ENCODE data around the gene CGB5. TPM values are rescaled to one million over a fixed set of nuclear protein-coding genes. Genes with fewer than 3 reads are reported as not detected.
"Not testable (repeated sequence)": the region's sequence is repeated elsewhere in the genome, so short reads cannot be mapped to it uniquely, and the experiment has no call there.

CGB5 gene
- total RNA-seq, 1 donor from 2014 or later = not detected

DNA sequence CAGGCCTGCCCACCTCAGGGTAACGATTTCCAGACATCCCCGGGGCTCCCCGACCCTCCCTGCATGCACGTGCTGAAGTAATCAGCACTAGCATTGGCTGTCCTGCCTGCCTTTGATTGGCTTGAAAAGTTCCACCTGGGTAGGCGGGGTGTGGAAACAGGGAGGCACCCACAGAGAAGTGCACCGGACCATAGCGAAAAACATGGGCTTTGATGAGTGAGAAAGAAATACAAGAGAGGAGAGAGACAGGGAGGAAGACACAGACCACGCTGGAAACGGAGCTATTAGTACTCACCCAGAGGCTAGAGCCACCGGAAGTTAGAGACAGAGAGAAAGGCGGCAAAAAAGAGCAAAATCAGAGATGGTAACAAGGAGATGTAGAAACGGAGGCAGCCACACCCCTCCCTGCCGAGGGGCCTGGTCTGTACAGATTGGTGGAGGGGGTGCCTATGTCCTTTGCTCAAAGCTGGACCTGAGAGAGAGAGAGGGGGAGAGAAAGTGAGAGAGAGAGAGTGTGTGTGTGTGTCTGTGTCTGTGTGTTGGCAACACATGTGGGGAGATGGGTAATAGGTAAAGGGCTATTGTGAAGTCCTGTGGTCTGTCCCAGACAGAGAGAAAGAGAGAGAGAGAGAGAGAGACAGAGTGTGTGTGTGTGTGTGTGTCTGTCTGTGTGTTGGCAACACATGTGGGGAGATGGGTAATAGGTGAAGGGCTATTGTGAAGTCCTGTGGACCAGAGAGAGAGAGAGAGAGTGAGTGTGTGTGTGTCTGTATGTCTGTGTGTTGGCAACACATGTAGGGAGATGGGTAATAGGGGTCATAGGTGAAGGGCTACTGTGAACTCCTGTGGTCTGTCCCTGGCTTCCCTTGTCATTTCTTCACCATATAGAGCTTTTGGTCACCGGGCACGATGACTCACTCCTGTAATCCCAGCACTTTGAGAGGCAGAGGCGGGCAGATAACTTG is 22.4 kb upstream of the CGB5 start:
- no peak for DNase-seq

DNA sequence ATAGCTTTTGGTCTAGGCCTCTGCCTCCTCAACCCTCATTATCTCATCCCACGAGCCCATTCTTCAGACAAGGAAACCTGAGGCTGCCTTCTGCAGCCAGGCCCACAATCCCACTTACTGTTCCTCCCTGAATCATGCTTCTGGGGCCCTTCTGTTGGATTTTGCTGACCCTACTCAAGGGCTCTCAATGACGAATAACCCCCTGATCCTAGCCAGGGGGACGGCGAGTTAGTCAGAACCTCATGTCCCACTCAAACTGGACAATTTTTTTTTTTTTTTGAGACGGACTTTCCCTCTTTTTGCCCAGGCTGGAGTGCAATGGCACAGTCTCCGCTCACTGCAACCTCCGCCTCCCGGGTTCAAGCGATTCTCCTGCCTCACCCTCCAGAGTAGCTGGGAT is 21.5 kb upstream of the CGB5 start:
- no peak for DNase-seq

- not testable (repeated sequence) for DNase-seq
Observed at GRCh38 chr19:49024233-49024632, 19.4 kb upstream of the CGB5 start, which contains the start of gene CGB3. Gene CGB3 (minus strand): TSS chr19:49024333. CDS start chr19:49023971, 362 bp downstream.

- DNase-seq = not testable (repeated sequence)
Observed at GRCh38 chr19:49025088-49025487, 18.6 kb upstream of the CGB5 start.

- DNase-seq = not testable (repeated sequence)
Observed at GRCh38 chr19:49025599-49025998, 18.0 kb upstream of the CGB5 start.

GRCh38 chr19:49028686-49029085 is 15.0 kb upstream of the CGB5 start:
- not testable (repeated sequence) for DNase-seq

DNA sequence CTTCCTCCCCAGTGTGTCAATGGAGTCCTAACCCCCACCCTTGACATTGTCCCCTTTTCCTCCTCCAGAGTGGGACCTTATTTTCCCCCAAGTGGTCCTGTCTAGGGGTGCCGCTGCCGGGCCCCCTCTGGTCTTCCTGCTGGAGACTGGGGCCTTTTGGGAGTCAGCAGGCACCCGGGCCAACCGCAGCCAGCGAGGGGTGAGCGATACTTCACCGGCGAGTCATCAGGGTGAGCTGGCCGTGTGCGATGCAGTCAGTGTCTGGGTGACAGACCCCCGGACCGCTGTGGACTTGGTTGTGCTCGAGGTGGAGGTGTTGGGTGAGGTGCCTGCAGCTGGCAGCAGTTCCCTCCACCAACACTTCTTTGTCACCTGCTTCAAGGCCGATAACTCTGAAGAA is 13.9 kb upstream of the CGB5 start:
- DNase-seq = not testable (repeated sequence)

- DNase-seq = not testable (repeated sequence)
Observed at GRCh38 chr19:49030323-49030722, 13.3 kb upstream of the CGB5 start.

GRCh38 chr19:49031642-49032301 is 11.9 kb upstream of the CGB5 start, which contains the start of gene CGB2:
Gene CGB2 (plus strand): TSS chr19:49031890. CDS start chr19:49032096, 206 bp downstream.
- not testable (repeated sequence) for DNase-seq

GRCh38 chr19:49036815-49037214 is 6.8 kb upstream of the CGB5 start, which contains the start of gene CGB1:
Gene CGB1 (minus strand): TSS chr19:49036895. CDS start chr19:49036711, 184 bp downstream.
- DNase-seq = not testable (repeated sequence)

GRCh38 chr19:49038111-49038510 is 5.5 kb upstream of the CGB5 start:
- DNase-seq = not testable (repeated sequence)

DNA sequence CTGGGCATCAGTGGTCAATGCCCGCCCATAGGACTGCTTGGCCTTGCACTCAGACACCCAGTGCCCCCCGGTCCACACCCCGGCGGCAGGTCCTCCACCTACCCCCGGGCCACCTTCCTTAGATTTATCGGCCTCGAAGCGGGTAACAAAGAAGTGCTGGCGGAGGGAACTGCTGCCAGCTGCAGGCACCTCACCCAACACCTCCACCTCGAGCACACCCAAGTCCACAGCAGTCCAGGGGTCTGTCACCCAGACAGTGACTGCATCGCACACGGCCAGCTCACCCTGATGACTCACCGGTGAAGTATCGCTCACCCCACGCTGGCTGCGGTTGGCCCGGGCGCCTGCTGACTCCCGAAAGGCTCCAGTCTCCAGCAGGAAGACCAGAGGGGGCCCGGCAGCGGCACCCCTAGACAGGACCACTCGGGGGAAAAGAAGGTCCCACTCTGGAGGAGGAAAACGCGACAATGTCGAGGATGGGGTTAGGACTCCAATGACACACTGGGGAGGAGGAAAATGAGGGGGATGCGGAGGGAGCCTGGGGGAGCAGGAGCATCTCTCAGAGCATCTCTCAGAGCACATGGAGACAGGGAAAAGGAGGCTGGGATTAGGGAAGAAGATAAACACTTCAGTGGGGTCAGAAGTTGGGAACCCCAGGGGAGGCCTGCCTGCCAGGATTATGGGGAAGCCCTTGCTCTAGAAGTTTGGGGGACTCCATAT is 4.9 kb upstream of the CGB5 start:
- not testable (repeated sequence) for DNase-seq

GRCh38 chr19:49039736-49040135 is 3.9 kb upstream of the CGB5 start:
- DNase-seq = not testable (repeated sequence)

GRCh38 chr19:49042177-49042576 is 1.5 kb upstream of the CGB5 start:
- DNase-seq = no peak

GRCh38 chr19:49042666-49043065 is 982 bp upstream of the CGB5 start:
- DNase-seq = not testable (repeated sequence)

- DNase-seq = not testable (repeated sequence)
Observed at GRCh38 chr19:49049011-49049410, 5.4 kb downstream of the CGB5 start, which contains the start of gene CGB8. Gene CGB8 (minus strand): TSS chr19:49049111. CDS start chr19:49048739, 372 bp downstream.

- not testable (repeated sequence) for DNase-seq
Observed at GRCh38 chr19:49049834-49050233, 6.2 kb downstream of the CGB5 start.

DNA sequence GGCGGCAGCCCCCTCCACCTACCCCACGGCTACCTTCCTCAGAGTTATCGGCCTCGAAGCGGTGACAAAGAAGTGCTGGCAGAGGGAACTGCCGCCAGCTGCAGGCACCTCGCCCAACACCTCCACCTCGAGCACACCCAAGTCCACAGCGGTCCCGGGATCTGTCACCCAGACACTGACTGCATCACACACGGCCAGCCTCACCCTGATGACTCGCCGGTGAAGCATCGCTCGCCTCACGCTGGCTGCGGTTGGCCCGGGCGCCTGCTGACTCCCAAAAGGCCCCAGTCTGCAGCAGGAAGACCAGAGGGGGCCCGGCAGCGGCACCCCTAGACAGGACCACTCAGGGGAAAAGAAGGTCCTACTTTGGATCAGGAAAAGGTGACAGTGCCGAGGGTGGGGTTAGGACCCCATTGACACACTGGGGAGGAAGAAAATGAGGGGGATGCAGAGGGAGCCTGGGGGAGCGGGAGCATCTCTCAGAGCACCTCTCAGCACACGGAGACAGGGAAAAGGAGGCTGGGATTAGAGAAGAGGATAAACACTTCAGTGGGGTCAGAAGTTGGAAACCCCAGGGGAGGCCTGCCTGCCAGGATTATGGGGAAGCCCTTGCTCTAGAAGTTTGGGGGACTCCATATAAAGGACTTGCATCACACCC is 6.9 kb downstream of the CGB5 start:
- DNase-seq = not testable (repeated sequence)

- DNase-seq = peak; percentile 40
Observed at GRCh38 chr19:49056101-49056901, 12.7 kb downstream of the CGB5 start.

DNA sequence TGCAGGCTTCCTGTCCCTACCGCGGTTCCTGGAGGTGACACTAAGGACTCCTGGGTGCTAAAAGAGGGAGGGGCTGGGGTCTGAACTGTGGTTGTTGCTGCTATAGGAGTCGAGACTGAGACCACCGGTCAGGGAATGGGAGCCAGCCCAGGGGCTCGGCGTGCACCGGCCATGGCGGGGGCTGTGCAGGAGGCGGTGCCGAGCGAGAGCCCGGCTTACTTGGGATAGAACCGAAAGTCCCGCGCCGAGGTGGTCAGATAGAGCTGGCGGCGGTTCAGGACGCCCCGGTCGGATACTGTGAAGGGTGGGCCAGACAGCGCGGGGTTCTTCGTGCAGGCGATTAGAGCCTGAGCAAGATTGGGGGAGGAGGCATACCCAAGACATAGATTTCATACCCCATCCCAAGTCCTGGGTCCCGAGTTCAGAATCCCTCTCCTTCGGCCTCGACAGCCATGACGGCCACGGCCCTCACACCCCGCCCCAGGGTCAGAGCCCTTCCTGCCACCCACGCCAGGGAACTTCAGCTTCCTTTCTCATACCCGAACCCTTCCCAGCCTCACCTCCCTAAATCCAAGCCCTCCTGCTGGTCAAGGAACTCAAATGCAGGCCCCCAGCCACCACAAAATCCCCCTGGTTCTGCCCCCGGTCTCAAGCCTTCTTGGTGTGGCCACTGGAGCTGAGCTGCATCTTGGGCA is 13.4 kb downstream of the CGB5 start:
- DNase-seq = not testable (repeated sequence)
